Anterior cingulate cortex (tissue), 58 donors: ENCODE results near the gene LYPD8.

Experiments
- DNase-seq, 58 donors: peaks; one replicate each; lab custom pipeline; 2025; lab: John Stamatoyannopoulos, UW

The LYPD8 gene

DNA sequence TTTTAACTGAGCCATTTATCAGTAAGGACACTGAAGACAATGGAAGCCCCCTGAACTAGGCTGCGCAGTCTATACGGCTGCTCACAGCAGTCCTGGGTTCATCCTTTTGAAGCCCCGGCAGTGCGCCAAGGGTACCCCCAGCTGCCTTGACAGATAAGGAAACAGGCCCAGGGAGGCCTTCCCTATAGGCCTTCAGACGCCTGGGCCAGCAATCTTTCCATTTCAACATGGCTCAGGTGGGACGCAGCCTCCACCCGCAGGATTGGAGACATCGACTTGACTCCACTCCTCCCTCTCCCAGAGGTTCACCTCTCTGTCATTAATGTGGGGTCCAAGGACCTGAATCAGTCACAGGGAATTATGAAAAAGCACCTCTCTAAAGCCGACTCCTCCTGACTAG lies 2.8 kb upstream of the LYPD8 start:
- DNase-seq: no peak

DNA sequence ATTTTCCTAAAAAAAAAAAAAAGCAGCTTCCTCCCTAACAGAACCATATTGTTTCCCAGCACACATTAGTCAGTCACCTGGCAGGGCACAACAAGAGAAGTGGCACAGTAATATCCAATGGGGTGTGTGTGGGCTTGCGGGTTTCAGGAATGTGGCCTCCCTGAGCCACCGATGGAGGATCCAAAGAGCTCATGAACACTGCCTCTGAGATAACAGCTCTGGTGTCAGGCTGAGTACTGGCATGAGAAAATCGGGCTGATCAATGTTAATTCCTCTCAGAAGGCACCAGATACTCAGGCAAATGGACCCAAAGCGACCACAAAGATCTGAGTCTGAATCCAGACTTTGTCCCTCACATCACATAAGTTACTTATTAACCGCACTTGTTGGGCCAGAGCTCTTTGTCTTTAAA lies 2.2 kb upstream of the LYPD8 start:
- DNase-seq: no peak

- no peak for DNase-seq
Measured at GRCh38 chr1:248756636-248757035, 1.1 kb upstream of the LYPD8 start.

- DNase-seq: no peak
Measured at GRCh38 chr1:248756151-248756550, 592 bp upstream of the LYPD8 start.

GRCh38 chr1:248753708-248754280 lies 1.8 kb downstream of the LYPD8 start:
- no peak for DNase-seq

DNA sequence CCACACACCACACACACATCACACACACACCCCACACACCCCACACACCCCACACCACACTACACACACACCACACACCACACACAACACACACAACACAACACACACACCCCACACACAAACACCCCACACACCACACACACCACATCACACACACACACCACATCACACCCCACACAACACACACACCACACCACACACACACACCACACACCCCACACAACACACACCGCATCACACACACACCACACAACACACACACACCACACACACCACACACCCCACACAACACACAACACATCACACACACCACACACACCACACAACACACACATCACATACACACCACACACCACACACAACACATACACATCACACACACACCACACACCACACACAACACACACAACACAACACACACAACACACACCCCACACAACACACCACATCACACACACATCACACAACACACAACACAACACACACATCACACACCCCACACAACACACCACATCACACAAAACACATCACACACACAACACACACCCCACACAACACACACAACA lies 2.4 kb downstream of the LYPD8 start:
- no peak for DNase-seq

- DNase-seq: no peak
Measured at GRCh38 chr1:248752161-248753028, 3.2 kb downstream of the LYPD8 start.

- DNase-seq: no peak
Measured at GRCh38 chr1:248751635-248752034, 3.9 kb downstream of the LYPD8 start.

DNA sequence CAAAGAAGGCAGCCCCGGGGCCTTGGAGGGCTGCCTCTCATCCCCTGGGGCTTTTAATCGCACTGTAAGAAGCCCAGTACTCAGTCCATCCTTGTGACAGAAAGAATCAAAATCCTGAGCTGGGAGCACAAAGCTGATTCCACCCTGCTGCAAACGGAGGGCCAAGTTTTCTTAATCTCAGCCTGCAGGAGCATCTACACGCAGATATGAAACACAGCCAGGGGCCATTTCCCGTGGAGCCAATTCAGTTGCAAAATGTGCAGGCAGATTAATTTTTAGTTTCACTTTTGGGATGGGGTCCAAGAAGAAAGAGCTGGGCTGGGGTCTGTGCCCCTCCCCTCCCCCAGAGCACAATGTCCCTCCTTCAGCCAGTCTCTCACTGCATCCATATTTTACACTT lies 4.4 kb downstream of the LYPD8 start:
- no peak for DNase-seq

GRCh38 chr1:248750496-248750895 lies 5.1 kb downstream of the LYPD8 start:
- no peak for DNase-seq

DNA sequence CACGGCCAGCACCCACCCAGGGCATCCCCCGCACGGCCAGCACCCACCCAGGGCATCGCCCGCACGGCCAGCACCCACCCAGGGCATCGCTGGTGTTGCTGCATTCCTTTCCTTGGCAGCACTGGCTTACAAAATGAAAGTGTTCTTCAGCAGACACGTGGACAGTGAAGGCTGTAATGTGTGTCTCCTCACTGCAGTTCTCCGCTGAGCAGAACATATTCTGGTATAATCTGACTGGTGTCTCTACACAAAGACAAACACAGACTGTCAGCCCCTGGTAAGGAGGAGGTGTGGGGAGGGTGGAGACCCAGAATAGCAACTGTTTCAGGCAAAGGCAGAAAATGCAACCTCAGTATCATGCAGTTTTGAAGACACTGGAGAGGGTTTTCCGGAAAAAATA lies 7.3 kb downstream of the LYPD8 start:
- peak in 28 of 58 donors; percentile 3 to 64 (median 16) for DNase-seq

GRCh38 chr1:248740876-248741275 lies 14.7 kb downstream of the LYPD8 start:
- no peak for DNase-seq

DNA sequence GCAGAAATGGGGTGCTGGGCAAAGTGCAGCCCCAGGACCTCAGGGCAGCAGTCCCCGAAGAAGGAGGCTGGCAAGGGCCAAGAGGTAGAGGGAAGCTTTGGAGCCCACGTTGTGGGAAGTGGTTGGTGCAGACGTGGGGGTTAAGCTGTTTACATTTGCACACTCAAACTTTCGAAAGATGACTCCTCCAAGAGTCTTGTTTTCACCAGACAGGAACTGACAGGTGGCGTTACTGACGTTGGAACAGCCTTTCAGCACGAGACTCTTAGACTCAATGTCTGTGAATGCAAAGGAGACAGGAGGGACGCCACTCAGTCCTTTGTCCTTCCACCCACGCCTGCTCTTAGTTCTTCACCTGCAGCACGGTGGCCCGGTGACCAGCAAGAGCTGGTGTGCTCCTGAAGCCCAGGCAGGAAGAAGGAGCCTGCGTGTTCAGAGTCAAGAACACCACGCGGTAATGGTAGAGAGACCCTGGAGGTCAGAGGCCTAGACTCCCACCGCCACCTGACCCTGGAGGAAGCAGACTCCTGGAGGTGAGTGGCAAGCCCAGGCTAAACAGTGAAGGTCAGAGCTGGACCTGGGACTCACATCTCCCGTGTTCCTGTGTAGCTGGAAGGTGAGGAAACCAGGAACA lies 15.9 kb downstream of the LYPD8 start:
- no peak for DNase-seq

DNA sequence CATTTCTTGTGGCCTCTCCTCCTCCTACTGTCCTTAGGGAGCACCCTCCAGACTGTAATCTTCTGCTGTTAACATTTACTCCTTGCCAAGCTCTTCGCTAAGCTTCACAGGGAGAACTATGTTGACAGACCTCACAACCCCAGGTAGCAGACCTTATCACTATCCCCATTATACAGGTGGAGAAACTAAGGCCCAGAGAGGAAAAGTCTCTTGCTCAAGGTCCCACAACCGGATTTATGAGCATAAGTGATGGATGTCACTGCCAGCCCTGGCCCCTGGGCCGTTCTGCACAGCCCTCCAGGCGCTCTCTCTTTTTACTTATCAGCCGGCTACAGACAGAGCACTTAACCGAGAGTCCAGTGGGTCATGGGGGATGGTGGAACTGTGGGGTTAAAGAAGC lies 18.1 kb downstream of the LYPD8 start:
- no peak for DNase-seq

GRCh38 chr1:248736977-248737376 lies 18.6 kb downstream of the LYPD8 start:
- DNase-seq: no peak

DNA sequence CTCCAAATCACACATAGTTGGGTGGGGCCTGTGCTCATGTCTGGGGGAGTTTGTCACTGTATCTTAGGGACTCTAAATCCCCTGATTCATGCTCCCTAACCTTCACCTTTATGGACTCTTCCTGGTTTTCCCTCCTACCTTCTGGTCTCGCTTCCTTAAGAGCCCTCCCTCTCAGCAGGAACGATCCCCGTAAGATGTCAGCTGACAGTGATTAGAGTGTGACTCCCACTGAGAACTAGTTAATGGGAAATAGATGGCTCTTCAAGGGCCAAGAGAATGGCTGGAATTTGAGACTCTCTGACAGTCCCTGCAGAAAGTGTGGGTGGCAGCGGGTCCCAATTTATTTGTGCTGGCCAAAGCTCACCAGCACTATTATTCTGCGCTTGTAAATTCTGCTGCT lies 22.0 kb downstream of the LYPD8 start:
- DNase-seq: no peak

DNA sequence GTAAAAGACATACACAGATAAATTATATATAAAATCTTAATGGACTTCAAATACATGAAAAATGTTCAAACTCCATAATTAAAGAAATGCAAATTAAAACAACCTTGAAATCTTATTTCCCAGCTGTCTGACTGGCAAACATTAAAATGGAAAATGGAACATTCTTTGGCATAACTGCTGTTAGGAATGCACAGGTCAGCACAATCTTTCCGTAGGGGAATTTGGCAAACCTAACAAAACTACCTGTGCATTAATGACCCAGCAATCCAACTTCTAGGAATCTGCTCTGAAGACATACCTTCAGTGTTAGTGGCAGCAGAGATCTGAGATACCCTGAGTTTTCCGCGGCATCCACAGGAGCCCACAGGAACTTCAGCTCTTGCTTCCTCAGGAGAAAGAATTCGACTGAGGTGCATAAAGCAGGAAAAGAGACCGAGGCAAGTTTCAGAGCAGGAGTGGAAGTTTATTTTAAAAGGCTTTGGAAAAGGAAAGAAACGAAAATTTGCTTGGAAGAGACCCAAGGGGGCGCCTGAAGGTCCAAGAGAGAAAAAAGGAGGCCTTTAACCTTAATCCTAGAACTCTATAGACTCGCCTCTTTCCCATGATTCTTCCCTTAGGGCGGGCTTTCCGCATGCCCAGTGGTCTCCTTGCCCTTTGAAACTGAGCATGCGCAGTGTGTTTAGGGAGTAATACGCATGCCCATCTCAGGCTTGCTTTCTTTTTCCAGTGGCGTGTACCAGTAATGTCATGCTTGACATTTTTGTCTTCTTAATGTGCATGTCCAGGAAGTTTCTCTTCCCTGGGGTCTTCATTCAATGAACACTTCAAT lies 24.8 kb downstream of the LYPD8 start:
- DNase-seq: no peak

DNA sequence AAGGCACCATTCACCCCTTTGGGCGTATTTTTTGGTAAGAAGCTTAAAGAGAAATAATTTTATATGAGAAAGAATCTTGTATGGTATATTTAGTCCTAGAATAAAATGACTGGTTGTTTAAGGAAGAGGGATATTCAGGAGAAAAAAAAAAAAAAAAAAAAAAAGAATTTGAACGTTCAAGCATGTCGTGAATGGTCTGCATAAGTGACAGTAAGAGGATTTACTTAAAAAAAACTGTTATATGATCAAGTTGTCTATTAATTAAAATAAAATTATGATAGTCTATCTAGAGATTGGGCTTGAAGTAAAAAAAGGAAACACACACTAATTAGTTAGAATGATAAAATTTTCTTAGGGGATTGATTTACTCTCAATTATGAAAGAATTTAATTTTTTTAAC lies 41.3 kb downstream of the LYPD8 start:
- DNase-seq: no peak

- no peak for DNase-seq
Measured at GRCh38 chr1:248710305-248710900, 45.2 kb downstream of the LYPD8 start.

GRCh38 chr1:248704606-248705005 lies 51.0 kb downstream of the LYPD8 start:
- no peak for DNase-seq
